Right ventricle myocardium inferior (tissue), 1 donor: ENCODE results near the gene CFAP57. TPM values are rescaled to one million over a fixed set of nuclear protein-coding genes. Genes with fewer than 3 reads are reported as not detected.

Experiments
- ATAC-seq: fragments of 200-7000 bp; cut with Tn5 transposase; one replicate; pipeline ENCODE4 v1.9.1; 2020; ENCODE audit warnings: mild to moderate bottlenecking, moderate library complexity
- DNase-seq: peaks from one replicate; pipeline ENCODE4 v3.0.0; 2021; ENCODE audit errors: missing footprints
- intact Hi-C: fragments of 100-400 bp; cut with DNase I; formaldehyde crosslinking; loops from one replicate; pipeline ENCODE4 v1.11.0; 2022
- microRNA-seq: library from miRNA; unstranded; fragments of <30 nt; microRNA quantifications from one replicate; pipeline ENCODE4 v1.2.0, GENCODE V29; 2020
- total RNA-seq: library from RNA; stranded (reverse); fragmentation: NEBNext Ultra II Directional; extraction: Animal tissue kit (Norgen Biotek cat#: 25700); gene quantifications from one replicate; pipeline ENCODE4 v1.2.1, GENCODE V29; 2021
- donor health status: DM: no; HTN: yes; CAD: no; lungs with severe emphysema.

The CFAP57 gene
- total RNA-seq, 1 donor from 2014 or later = not detected

DNA sequence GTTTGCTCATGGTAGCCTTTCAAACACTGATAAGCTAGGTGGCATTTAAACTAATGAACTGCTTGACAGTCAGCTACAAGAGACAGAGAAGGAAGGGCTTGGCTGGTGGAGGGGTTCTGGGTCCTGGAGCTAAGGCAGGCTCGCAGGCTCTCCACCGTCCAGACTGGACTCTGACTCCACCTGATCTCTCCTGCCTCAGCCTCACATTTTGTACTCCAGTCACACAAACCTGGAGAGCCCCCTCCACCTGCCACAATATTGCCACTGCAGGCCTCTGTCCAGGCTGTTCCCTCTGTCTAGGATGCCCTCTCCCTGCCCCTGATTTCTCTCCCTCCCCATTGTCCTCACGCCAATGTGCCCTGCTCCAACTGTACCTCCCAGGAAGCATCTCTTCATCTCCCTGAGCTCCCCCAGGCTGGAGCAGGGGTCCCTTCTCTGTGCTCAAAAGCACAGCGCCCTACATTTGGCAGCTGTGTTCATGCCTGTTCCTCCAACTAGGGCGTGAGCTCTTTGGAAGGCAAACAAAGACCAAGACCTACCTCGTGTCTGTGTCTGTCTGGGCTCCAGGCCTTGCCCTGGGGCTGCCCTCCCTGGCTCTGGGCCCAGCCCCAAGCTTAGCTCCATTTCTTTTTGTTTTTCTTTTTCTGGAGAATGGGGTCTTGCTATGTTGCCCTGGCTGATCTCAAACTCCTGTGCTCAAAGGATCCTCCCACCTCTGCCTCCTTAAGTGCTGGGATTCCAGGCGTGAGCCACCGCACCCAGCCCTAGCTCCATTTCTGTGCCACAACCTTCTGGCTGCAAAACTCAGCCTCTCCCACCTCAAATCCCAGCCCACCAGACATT, 131.6 kb downstream of the CFAP57 start:
- no peak for ATAC-seq
- intact Hi-C loops = loop anchor here (2.0 to 5.0 kb wide), 2 partner anchors 64 to 65 kb away; partner anchors contain the start of gene ELOVL1
- DNase-seq = no peak

Small RNA genes within 50 kb of the gene (microRNA-seq; reads per million reads assigned to microRNA genes)
- gene MIR6733 = 2.2 reads per million

Other genes with a start within 250 kb of the CFAP57 start
- gene SLC2A1, start 213.5 kb upstream of the CFAP57 start, total RNA-seq = 46.4 TPM
- 26.8 TPM for gene EBNA1BP2, start within 50 bp of the CFAP57 start, total RNA-seq
- not detected for gene TMEM125, start 97.7 kb downstream of the CFAP57 start, total RNA-seq
- not detected for gene C1orf210, start 113.3 kb downstream of the CFAP57 start, total RNA-seq
- gene TIE1, start 128.7 kb downstream of the CFAP57 start, total RNA-seq = 22.2 TPM
- 0.73 TPM for gene MPL, start 165.5 kb downstream of the CFAP57 start, total RNA-seq
- gene CDC20, start 186.7 kb downstream of the CFAP57 start, total RNA-seq = 1.6 TPM
- gene ELOVL1, start 195.7 kb downstream of the CFAP57 start, total RNA-seq = 34.4 TPM
- gene MED8, start 217.5 kb downstream of the CFAP57 start, total RNA-seq = 18.0 TPM
- gene SZT2, start 217.6 kb downstream of the CFAP57 start, total RNA-seq = 22.5 TPM